SK-N-SH treated with all-trans-retinoic acid at 6 μM for 48 hours (cell line): ENCODE measurements around the gene KASH5.
A peak's percentile ranks its signal among the peaks of the same experiment; 100 is the strongest.

ENCODE experiments used
- ATAC-seq: fragments of 200-7000 bp; cut with Tn5 transposase; 3 replicates; pipeline ENCODE4 v1.9.1; 2020; ENCODE audit warnings: mild to moderate bottlenecking, moderate library complexity
- ARNTL ChIP-seq: fragments of 450-650 bp; formaldehyde crosslinking; IDR thresholded peaks from 2 replicates; pipeline ENCODE4 v1.5.0; 2020; ENCODE audit warnings: low read depth, mild to moderate bottlenecking, moderate library complexity, borderline replicate concordance
- CSDC2 ChIP-seq: fragments of 250-450 bp; sonication (Bioruptor Pico); IDR thresholded peaks from 2 replicates; pipeline ENCODE4 v1.5.0; 2020; ENCODE audit warnings: mild to moderate bottlenecking, moderate library complexity
- CSRNP3 ChIP-seq: fragments of 250-450 bp; sonication (Bioruptor Pico); IDR thresholded peaks from 2 replicates; pipeline ENCODE4 v1.5.1; 2021; ENCODE audit warnings: mild to moderate bottlenecking, moderate library complexity
- ESRRG ChIP-seq: fragments of 250-450 bp; sonication (Bioruptor Pico); IDR thresholded peaks from 2 replicates; pipeline ENCODE4 v1.6.1; 2021; ENCODE audit warnings: mild to moderate bottlenecking
- ISL1 ChIP-seq: fragments of 250-450 bp; sonication (Bioruptor Pico); IDR thresholded peaks from 2 replicates; pipeline ENCODE4 v2.1.2; 2022; ENCODE audit warnings: mild to moderate bottlenecking, moderate library complexity
- OSR1 ChIP-seq: fragments of 250-450 bp; sonication (Bioruptor Pico); IDR thresholded peaks from 2 replicates; pipeline ENCODE4 v1.8.0; 2022; ENCODE audit warnings: moderate library complexity, mild to moderate bottlenecking, inconsistent platforms
- PATZ1 ChIP-seq: fragments of 250-450 bp; sonication (Bioruptor Pico); IDR thresholded peaks from 2 replicates; pipeline ENCODE4 v1.8.0; 2020; ENCODE audit warnings: mild to moderate bottlenecking, moderate library complexity, borderline replicate concordance
- PPARA ChIP-seq: fragments of 250-450 bp; sonication (Bioruptor Pico); IDR thresholded peaks from 2 replicates; pipeline ENCODE4 v1.5.0; 2020; ENCODE audit warnings: mild to moderate bottlenecking, borderline replicate concordance
- RARB ChIP-seq: fragments of 250-450 bp; sonication (Bioruptor Pico); IDR thresholded peaks from 2 replicates; pipeline ENCODE4 v1.8.0; 2021; ENCODE audit warnings: mild to moderate bottlenecking, moderate library complexity
- SNAI2 ChIP-seq: fragments of 250-450 bp; sonication (Bioruptor Pico); IDR thresholded peaks from 2 replicates; pipeline ENCODE4 v1.5.0; 2020; ENCODE audit warnings: mild to moderate bottlenecking, moderate library complexity
- TCF4 ChIP-seq: fragments of 250-450 bp; sonication (Bioruptor Pico); IDR thresholded peaks from 2 replicates; pipeline ENCODE4 v1.8.0; 2021; ENCODE audit warnings: mild to moderate bottlenecking, moderate library complexity, borderline replicate concordance
- ZC3H10 ChIP-seq: fragments of 250-450 bp; sonication (Bioruptor Pico); IDR thresholded peaks from 2 replicates; pipeline ENCODE4 v1.5.1; 2021; ENCODE audit warnings: mild to moderate bottlenecking, moderate library complexity
- ZFP30 ChIP-seq: fragments of 450-650 bp; formaldehyde crosslinking; IDR thresholded peaks from 2 replicates; pipeline ENCODE4 v1.5.0; 2022; ENCODE audit warnings: mild to moderate bottlenecking, moderate library complexity
- ZNF565 ChIP-seq: fragments of 450-650 bp; formaldehyde crosslinking; conservative IDR thresholded peaks from 2 replicates; pipeline ENCODE4 v1.5.0; 2020; ENCODE audit warnings: low read depth, mild to moderate bottlenecking, moderate library complexity
- ZNF70 ChIP-seq: fragments of 450-650 bp; formaldehyde crosslinking; IDR thresholded peaks from 2 replicates; pipeline ENCODE4 v1.5.0; 2020; ENCODE audit warnings: mild to moderate bottlenecking, moderate library complexity
- ZNF8 ChIP-seq: fragments of 450-650 bp; formaldehyde crosslinking; IDR thresholded peaks from 2 replicates; pipeline ENCODE4 v1.5.0; 2020; ENCODE audit warnings: mild to moderate bottlenecking, moderate library complexity
- TF ChIP-seq, protein P1 (sequence below): fragments of 250-450 bp; sonication (Bioruptor Pico); IDR thresholded peaks from 2 replicates; pipeline ENCODE4 v1.5.1; 2020; ENCODE audit warnings: low read depth, mild to moderate bottlenecking, moderate library complexity
- TF ChIP-seq, protein P2 (sequence below): fragments of 250-450 bp; sonication (Bioruptor Pico); IDR thresholded peaks from 2 replicates; pipeline ENCODE4 v1.5.0; 2020; ENCODE audit warnings: mild to moderate bottlenecking, moderate library complexity
- TF ChIP-seq, protein P3 (sequence below): fragments of 250-450 bp; sonication (Bioruptor Pico); IDR thresholded peaks from 2 replicates; pipeline ENCODE4 v1.8.0; 2021; ENCODE audit warnings: low read depth, mild to moderate bottlenecking, moderate library complexity, borderline replicate concordance

Gene KASH5

GRCh38 chr19:49445997-49446396 is 57.9 kb downstream of the KASH5 start:
- no peak for ATAC-seq
- TF ChIP-seq, protein P1, sequence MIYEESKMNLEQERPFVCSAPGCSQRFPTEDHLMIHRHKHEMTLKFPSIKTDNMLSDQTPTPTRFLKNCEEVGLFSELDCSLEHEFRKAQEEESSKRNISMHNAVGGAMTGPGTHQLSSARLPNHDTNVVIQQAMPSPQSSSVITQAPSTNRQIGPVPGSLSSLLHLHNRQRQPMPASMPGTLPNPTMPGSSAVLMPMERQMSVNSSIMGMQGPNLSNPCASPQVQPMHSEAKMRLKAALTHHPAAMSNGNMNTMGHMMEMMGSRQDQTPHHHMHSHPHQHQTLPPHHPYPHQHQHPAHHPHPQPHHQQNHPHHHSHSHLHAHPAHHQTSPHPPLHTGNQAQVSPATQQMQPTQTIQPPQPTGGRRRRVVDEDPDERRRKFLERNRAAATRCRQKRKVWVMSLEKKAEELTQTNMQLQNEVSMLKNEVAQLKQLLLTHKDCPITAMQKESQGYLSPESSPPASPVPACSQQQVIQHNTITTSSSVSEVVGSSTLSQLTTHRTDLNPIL (CRISPR knock-in tag) = no peak
- TF ChIP-seq TCF4 (no peak), CSRNP3 (CRISPR knock-in tag) (no peak), ZNF8 (CRISPR knock-in tag) (no peak), SNAI2 (CRISPR knock-in tag) (no peak), RARB (CRISPR knock-in tag) (no peak), ZNF70 (CRISPR knock-in tag) (no peak), ZNF565 (CRISPR knock-in tag) (no peak), CSDC2 (no peak)
- TF ChIP-seq, protein P2, sequence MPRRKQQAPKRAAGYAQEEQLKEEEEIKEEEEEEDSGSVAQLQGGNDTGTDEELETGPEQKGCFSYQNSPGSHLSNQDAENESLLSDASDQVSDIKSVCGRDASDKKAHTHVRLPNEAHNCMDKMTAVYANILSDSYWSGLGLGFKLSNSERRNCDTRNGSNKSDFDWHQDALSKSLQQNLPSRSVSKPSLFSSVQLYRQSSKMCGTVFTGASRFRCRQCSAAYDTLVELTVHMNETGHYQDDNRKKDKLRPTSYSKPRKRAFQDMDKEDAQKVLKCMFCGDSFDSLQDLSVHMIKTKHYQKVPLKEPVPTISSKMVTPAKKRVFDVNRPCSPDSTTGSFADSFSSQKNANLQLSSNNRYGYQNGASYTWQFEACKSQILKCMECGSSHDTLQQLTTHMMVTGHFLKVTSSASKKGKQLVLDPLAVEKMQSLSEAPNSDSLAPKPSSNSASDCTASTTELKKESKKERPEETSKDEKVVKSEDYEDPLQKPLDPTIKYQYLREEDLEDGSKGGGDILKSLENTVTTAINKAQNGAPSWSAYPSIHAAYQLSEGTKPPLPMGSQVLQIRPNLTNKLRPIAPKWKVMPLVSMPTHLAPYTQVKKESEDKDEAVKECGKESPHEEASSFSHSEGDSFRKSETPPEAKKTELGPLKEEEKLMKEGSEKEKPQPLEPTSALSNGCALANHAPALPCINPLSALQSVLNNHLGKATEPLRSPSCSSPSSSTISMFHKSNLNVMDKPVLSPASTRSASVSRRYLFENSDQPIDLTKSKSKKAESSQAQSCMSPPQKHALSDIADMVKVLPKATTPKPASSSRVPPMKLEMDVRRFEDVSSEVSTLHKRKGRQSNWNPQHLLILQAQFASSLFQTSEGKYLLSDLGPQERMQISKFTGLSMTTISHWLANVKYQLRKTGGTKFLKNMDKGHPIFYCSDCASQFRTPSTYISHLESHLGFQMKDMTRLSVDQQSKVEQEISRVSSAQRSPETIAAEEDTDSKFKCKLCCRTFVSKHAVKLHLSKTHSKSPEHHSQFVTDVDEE (CRISPR knock-in tag) = no peak
- TF ChIP-seq, protein P3, sequence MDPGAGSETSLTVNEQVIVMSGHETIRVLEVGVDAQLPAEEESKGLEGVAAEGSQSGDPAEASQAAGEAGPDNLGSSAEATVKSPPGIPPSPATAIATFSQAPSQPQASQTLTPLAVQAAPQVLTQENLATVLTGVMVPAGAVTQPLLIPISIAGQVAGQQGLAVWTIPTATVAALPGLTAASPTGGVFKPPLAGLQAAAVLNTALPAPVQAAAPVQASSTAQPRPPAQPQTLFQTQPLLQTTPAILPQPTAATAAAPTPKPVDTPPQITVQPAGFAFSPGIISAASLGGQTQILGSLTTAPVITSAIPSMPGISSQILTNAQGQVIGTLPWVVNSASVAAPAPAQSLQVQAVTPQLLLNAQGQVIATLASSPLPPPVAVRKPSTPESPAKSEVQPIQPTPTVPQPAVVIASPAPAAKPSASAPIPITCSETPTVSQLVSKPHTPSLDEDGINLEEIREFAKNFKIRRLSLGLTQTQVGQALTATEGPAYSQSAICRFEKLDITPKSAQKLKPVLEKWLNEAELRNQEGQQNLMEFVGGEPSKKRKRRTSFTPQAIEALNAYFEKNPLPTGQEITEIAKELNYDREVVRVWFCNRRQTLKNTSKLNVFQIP = no peak

DNA sequence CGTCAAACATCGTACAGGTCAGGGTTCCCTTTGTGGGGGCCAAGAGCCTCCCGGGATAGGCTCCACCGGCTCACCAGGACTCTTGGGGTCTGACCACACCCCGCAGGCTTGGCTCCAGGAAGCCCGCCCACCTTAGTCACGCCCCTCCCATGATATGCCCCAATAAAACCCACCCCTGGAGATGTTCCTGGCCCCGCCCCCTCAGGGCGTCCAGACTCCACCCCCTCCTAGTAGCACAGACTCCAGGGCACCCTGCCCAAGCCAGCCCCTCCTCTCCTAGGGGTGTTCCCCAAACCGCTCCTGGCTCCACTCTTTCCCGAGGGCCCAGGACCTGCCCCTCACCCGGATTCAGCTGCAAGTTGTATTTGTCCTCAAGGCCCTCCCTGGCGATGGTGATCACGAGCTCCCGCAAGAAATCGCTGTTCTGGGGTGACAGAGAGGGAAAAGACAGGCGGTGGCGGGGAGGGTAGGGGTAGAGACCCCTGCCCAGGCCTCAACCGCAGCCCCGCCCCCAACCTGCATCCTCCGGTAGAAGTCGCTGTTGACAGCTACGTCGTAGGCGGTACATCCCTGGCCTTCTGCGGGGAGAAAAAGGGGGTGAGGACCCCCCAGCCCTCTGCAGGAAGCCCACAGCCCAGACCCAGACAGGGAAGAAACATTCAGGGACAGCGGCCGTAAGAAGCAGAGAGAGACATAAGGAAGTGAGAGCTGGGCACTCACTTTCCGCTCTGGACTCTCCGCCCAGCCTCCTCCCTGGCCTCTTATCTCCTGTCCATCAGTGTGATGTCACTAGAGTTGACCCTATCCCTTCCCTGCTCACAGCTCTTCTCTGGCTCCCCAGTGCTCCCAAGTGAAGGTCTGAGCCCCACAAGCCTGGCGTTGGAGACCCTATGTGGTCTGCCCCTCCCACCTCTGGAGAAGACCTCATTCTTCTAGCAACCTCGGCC is 59.7 kb downstream of the KASH5 start:
- TF ChIP-seq ISL1 (CRISPR knock-in tag) = no peak
- no peak for ATAC-seq

- TF ChIP-seq, protein P3 = no peak
- TF ChIP-seq PPARA (CRISPR knock-in tag) = no peak
- TF ChIP-seq ZFP30 (CRISPR knock-in tag) = no peak
Observed at GRCh38 chr19:49448432-49448786, 60.4 kb downstream of the KASH5 start.

GRCh38 chr19:49450405-49450804 is 62.4 kb downstream of the KASH5 start:
- no peak for TF ChIP-seq SNAI2 (CRISPR knock-in tag)

More at GRCh38 chr19:49448432-49448786, 60.4 kb downstream of the KASH5 start:
- ATAC-seq = no peak

GRCh38 chr19:49451430-49452181 is 63.6 kb downstream of the KASH5 start, which contains the start of gene PIH1D1:
Gene PIH1D1, minus strand, starts transcription at chr19:49451814. Its CDS starts 240 bp downstream, at chr19:49451574.
- TF ChIP-seq ZC3H10 (no peak), ZNF70 (CRISPR knock-in tag) (no peak), ZNF8 (CRISPR knock-in tag) (no peak), OSR1 (CRISPR knock-in tag) (no peak), PATZ1 (no peak), CSRNP3 (CRISPR knock-in tag) (no peak), RARB (CRISPR knock-in tag) (no peak), ARNTL (CRISPR knock-in tag) (no peak), TCF4 (no peak), ESRRG (CRISPR knock-in tag) (no peak)
- ATAC-seq = peak; percentile 84

More at GRCh38 chr19:49450405-49450804, 62.4 kb downstream of the KASH5 start:
- ATAC-seq = no peak
